HG02571 (cell line): ENCODE measurements around the gene NTSR1.

Experiments used
- ATAC-seq: cut with Tn5 transposase; IDR thresholded peaks from one replicate; pipeline ENCODE4 v1.9.1; 2021; ENCODE audit warnings: mild to moderate bottlenecking, moderate library complexity; ENCODE audit not compliant: unreplicated experiment

Gene NTSR1

GRCh38 chr20:62768234-62768546, 59.6 kb downstream of the NTSR1 start:
- no peak for ATAC-seq

GRCh38 chr20:62768551-62769287, 60.1 kb downstream of the NTSR1 start:
- ATAC-seq = no peak

- no peak for ATAC-seq
These were observed 60.9 kb downstream of the NTSR1 start for GRCh38 chr20:62769346-62770071.

- no peak for ATAC-seq
These were observed 61.7 kb downstream of the NTSR1 start for GRCh38 chr20:62770111-62770910.

GRCh38 chr20:62770916-62771315, 62.3 kb downstream of the NTSR1 start:
- ATAC-seq = no peak

- no peak for ATAC-seq
These were observed 62.9 kb downstream of the NTSR1 start for GRCh38 chr20:62771396-62772102.

- no peak for ATAC-seq
These were observed 63.5 kb downstream of the NTSR1 start for GRCh38 chr20:62772103-62772611.

GRCh38 chr20:62772619-62772989, 64.0 kb downstream of the NTSR1 start:
- no peak for ATAC-seq

- no peak for ATAC-seq
These were observed 64.6 kb downstream of the NTSR1 start for GRCh38 chr20:62772990-62773844.

- no peak for ATAC-seq
These were observed 65.4 kb downstream of the NTSR1 start for GRCh38 chr20:62773845-62774714.

GRCh38 chr20:62774762-62775161, 66.1 kb downstream of the NTSR1 start:
- ATAC-seq = no peak

GRCh38 chr20:62775206-62775605, 66.6 kb downstream of the NTSR1 start:
- no peak for ATAC-seq

- ATAC-seq = no peak
These were observed 67.5 kb downstream of the NTSR1 start for GRCh38 chr20:62776035-62776691.

- ATAC-seq = no peak
These were observed 68.3 kb downstream of the NTSR1 start for GRCh38 chr20:62776692-62777527.

- ATAC-seq = no peak
These were observed 68.8 kb downstream of the NTSR1 start for GRCh38 chr20:62777528-62777830.

GRCh38 chr20:62778058-62778457, 69.4 kb downstream of the NTSR1 start:
- no peak for ATAC-seq

- ATAC-seq = no peak
These were observed 70.2 kb downstream of the NTSR1 start for GRCh38 chr20:62778601-62779416.
